Esophagus squamous epithelium (tissue), 5 donors: ENCODE results near the gene PDZD8. TPM values are rescaled to one million over a fixed set of nuclear protein-coding genes. Genes with fewer than 3 reads are reported as not detected.

Experiments used
- DNase-seq: peaks from one replicate; lab custom pipeline; 2025; lab: John Stamatoyannopoulos, UW
- H3K27ac ChIP-seq, 4 donors: fragments of 200-600 bp; sonication (generic); one replicate each; pipeline ENCODE4 v1.5.1; 2016 to 2019; ENCODE audit warnings: mild to moderate bottlenecking in 1 of 4
- H3K27me3 ChIP-seq, 4 donors: fragments of 200-600 bp; sonication (generic); 1 replicate in 3 of 4; 2 replicates in 1 of 4; pipeline versions ENCODE4 v1.5.1 to v1.6.0; 2017 to 2021; ENCODE audit warnings: antibody characterized with exemption in 1 of 4
- H3K36me3 ChIP-seq, 3 donors: fragments of 200-600 bp; sonication (generic); one replicate each; pipeline ENCODE4 v1.5.1; 2016 to 2019
- H3K4me1 ChIP-seq, 3 donors: fragments of 200-600 bp; sonication (generic); one replicate each; pipeline ENCODE4 v1.5.1; 2017 to 2019
- H3K4me3 ChIP-seq, 4 donors: fragments of 200-600 bp; sonication (generic); 1 replicate in 3 of 4; 2 replicates in 1 of 4; pipeline ENCODE4 v1.5.1; 2016 to 2019; ENCODE audit warnings: mild to moderate bottlenecking in 2 of 4, moderate library complexity in 1 of 4
- H3K9me3 ChIP-seq, 3 donors: fragments of 200-600 bp; sonication (generic); one replicate each; pipeline ENCODE4 v1.5.1; 2016 to 2019
- CTCF ChIP-seq, 6 experiments: fragments of 450-650 bp in 4 of 6; fragments of 200-600 bp in 2 of 6; sonication (generic) in 2 of 6; IDR thresholded peaks; one replicate each; pipeline ENCODE4 v1.5.1; 2016 to 2019; ENCODE audit warnings: antibody characterized with exemption in 6 of 6, mild to moderate bottlenecking in 4 of 6, moderate library complexity in 4 of 6
- POLR2A ChIP-seq, 4 donors: fragments of 450-650 bp; IDR thresholded peaks; one replicate each; pipeline ENCODE4 v1.6.1; 2017; ENCODE audit warnings: antibody characterized with exemption in 4 of 4, mild to moderate bottlenecking in 4 of 4, moderate library complexity in 3 of 4
- WGBS, 2 donors: methylation state at CpG; one replicate each; pipeline ENCODE4 v1.1.5; 2018; 5-methylcytosine and 5-hydroxymethylcytosine counted together
- intact Hi-C: fragments of 100-400 bp; cut with DNase I; formaldehyde crosslinking; loops from one replicate; pipeline ENCODE4 v1.15.0; 2022
- total RNA-seq, 4 donors: library from RNA; depleted of rRNA; stranded (reverse); fragments of >200 nt; gene quantifications; one replicate each; pipeline ENCODE4 v1.1.0, GENCODE V29; 2016
- donor health status: DM: yes; HTN: yes; CAD: no.

Gene PDZD8
- total RNA-seq, 4 donors from 2014 or later: 28.1 to 39.2 (median 32.9) TPM

GRCh38 chr10:117266812-117267211, 108.4 kb downstream of the PDZD8 start:
- Histone ChIP-seq H3K4me3 (no peak overlapping the region), H3K27ac (no peak overlapping the region), H3K27me3 (peaks cover 0 to 26% (median 0%) of the 10 kb centered on the region in 4 donors), H3K4me1 (no peaks in the 10 kb centered on the region), H3K36me3 (no peaks in the 10 kb centered on the region), H3K9me3 (no peaks in the 10 kb centered on the region)
- 76 to 84% methylated on average over 2 of the region's 2 CpGs for WGBS, 2 donors
- TF ChIP-seq CTCF (IDR thresholded peaks at IDR 0.05) (no peak), POLR2A (IDR thresholded peaks at IDR 0.05) (no peak)
- intact Hi-C loops: no loop called here
- DNase-seq: no peak

GRCh38 chr10:117266400-117266799, 108.8 kb downstream of the PDZD8 start:
- peaks cover 0 to 31% (median 0%) of the 10 kb centered on the region in 4 donors for H3K27me3 ChIP-seq
- no peaks in the 10 kb centered on the region for H3K4me1 ChIP-seq
- no peak for DNase-seq
- WGBS, 2 donors: 78 to 84% methylated on average over 9 of the region's 9 CpGs
- TF ChIP-seq POLR2A (IDR thresholded peaks at IDR 0.05) (no peak), CTCF (IDR thresholded peaks at IDR 0.05) (no peak)
- intact Hi-C loops: no loop called here
- no peaks in the 10 kb centered on the region for H3K9me3 ChIP-seq
- H3K36me3 ChIP-seq: no peaks in the 10 kb centered on the region
- H3K4me3 ChIP-seq: no peak overlapping the region
- H3K27ac ChIP-seq: no peak overlapping the region

- Histone ChIP-seq H3K9me3 (no peaks in the 10 kb centered on the region), H3K27me3 (peaks cover 0 to 45% (median 0%) of the 10 kb centered on the region in 4 donors), H3K4me1 (no peaks in the 10 kb centered on the region), H3K36me3 (no peaks in the 10 kb centered on the region), H3K27ac (no peak overlapping the region), H3K4me3 (no peak overlapping the region)
- TF ChIP-seq CTCF (IDR thresholded peaks at IDR 0.05): no peak
- no peak for TF ChIP-seq POLR2A (IDR thresholded peaks at IDR 0.05)
- WGBS, 2 donors: 52 to 54% methylated on average over 6 to 7 of the region's 7 CpGs
- intact Hi-C loops: no loop called here
- DNase-seq: no peak
Observed at GRCh38 chr10:117264782-117265181, 110.5 kb downstream of the PDZD8 start.

- Histone ChIP-seq H3K27ac (no peak overlapping the region), H3K36me3 (no peaks in the 10 kb centered on the region), H3K4me1 (no peaks in the 10 kb centered on the region), H3K9me3 (no peaks in the 10 kb centered on the region), H3K27me3 (peaks cover 0 to 55% (median 0%) of the 10 kb centered on the region in 4 donors), H3K4me3 (no peak overlapping the region)
- intact Hi-C loops: no loop called here
- no peak for DNase-seq
- TF ChIP-seq POLR2A (IDR thresholded peaks at IDR 0.05): no peak
- WGBS, 2 donors: 58 to 86% methylated on average over 1 to 7 of the region's 7 CpGs
Observed at GRCh38 chr10:117262903-117263293, 112.3 kb downstream of the PDZD8 start.

- Histone ChIP-seq H3K27ac (no peak overlapping the region), H3K4me1 (no peaks in the 10 kb centered on the region), H3K36me3 (no peaks in the 10 kb centered on the region), H3K4me3 (no peak overlapping the region), H3K27me3 (peaks cover 0 to 59% (median 0%) of the 10 kb centered on the region in 4 donors), H3K9me3 (no peaks in the 10 kb centered on the region)
- 50 to 59% methylated on average over 8 to 10 of the region's 10 CpGs for whole genome bisulfite sequencing, 2 donors
- DNase-seq: no peak
- intact Hi-C loops: no loop called here
- TF ChIP-seq CTCF (IDR thresholded peaks at IDR 0.05) (no peak), POLR2A (IDR thresholded peaks at IDR 0.05) (no peak)
Observed at GRCh38 chr10:117262291-117262902, 112.8 kb downstream of the PDZD8 start.
